ENCODE data around the gene TUBB. TPM values are rescaled to one million over a fixed set of nuclear protein-coding genes. Genes with fewer than 3 reads are reported as not detected.

The TUBB gene
- total RNA-seq, 1 experiment from 2014 or later: 1,719 TPM

GRCh38 chr6:30747300-30747687 lies 27.1 kb downstream of the TUBB start:
- H2BK12ac ChIP-seq (ENCODE audit: insufficient read length, low read depth, low read length): no peak overlapping the region
- H4K8ac ChIP-seq (replicated peaks; ENCODE audit: insufficient read length, low read depth, low read length): no peak overlapping the region
- Mint-ChIP-seq H3K27me3 (ENCODE audit: low read depth) (peaks cover 6% of the 10 kb centered on the region; the same call in 1 of the 2 replicates), H3K36me3 (ENCODE audit: insufficient read depth in 1 of 3, low read depth in 3 of 3) (peaks cover 0 to 7% (median 3%) of the 10 kb centered on the region in 3 experiments; a peak in 5 of 7 replicates), H3K4me1 (peaks cover 23 to 29% of the 10 kb centered on the region in 2 experiments), H3K27ac (no peak overlapping the region), H3K9me3 (no peaks in the 10 kb centered on the region; a peak in 3 of 5 replicates), H3K4me3 (no peak overlapping the region)
- H2BK120ac ChIP-seq (ENCODE audit: low read depth, low read length, poor library complexity, severe bottlenecking): no peak overlapping the region
- no peak overlapping the region for H4K5ac ChIP-seq (ENCODE audit: insufficient read length, low read depth, low read length)
- no peak overlapping the region for H2BK15ac ChIP-seq (ENCODE audit: low read depth, low read length)
- no peak overlapping the region for H3K9ac ChIP-seq (ENCODE audit: extremely low read depth, insufficient read length, low read length)
- no peak overlapping the region for H2AFZ ChIP-seq (ENCODE audit: low read length)
- TF ChIP-seq CTCF (conservative IDR thresholded peaks at IDR 0.05): no peak
- H3T11ph ChIP-seq (ENCODE audit: low read length): no peak overlapping the region
- no peak overlapping the region for H4K91ac ChIP-seq (ENCODE audit: insufficient read length, low read depth, low read length)
- H3K23me2 ChIP-seq (ENCODE audit: insufficient read length, low read depth, low read length, poor library complexity, severe bottlenecking): peaks cover 10% of the 10 kb centered on the region
- H3K4me2 ChIP-seq (ENCODE audit: insufficient read depth, insufficient read length, low read length): no peak overlapping the region
- no peak overlapping the region for H3K14ac ChIP-seq (ENCODE audit: insufficient read depth, low read length)
- H3K9me3 ChIP-seq (ENCODE audit: control insufficient read depth, low read depth, low read length): no peaks in the 10 kb centered on the region
- H3K79me1 ChIP-seq (ENCODE audit: insufficient read depth, low read depth, low read length, poor library complexity, severe bottlenecking): no peaks in the 10 kb centered on the region
- no peak overlapping the region for H3K4ac ChIP-seq (ENCODE audit: low read depth, low read length)
- no peaks in the 10 kb centered on the region; the same call in 1 of the 2 replicates for H3K27me3 ChIP-seq (ENCODE audit: insufficient read depth, low read length)
- no peak for DNase-seq
- H2BK20ac ChIP-seq (ENCODE audit: low read depth, low read length, poor library complexity, severe bottlenecking): no peak overlapping the region
- H3K56ac ChIP-seq (ENCODE audit: insufficient read length, low read depth, low read length): no peak overlapping the region
- no peak overlapping the region for H3K18ac ChIP-seq (ENCODE audit: insufficient read length, low read depth, low read length)
- peaks cover 8% of the 10 kb centered on the region; the same call in 1 of the 2 replicates for H3K79me2 ChIP-seq (ENCODE audit: insufficient read depth, low read length)
- H3K4me1 ChIP-seq (ENCODE audit: insufficient read depth, low read length): peaks cover 2% of the 10 kb centered on the region; the same call in 1 of the 2 replicates
- WGBS (ENCODE audit: extremely low coverage, insufficient read length, low lambda C conversion rate): no CpG with 5 or more reads among the region's 1 CpG
- H4K20me1 ChIP-seq (ENCODE audit: control insufficient read depth, insufficient read depth, insufficient read length): peaks cover 2% of the 10 kb centered on the region
- no peak overlapping the region for H2AK5ac ChIP-seq (ENCODE audit: insufficient read length, low read length)
- no peak overlapping the region for H2BK5ac ChIP-seq (ENCODE audit: insufficient read length, low read length)
- no peak overlapping the region for H3K27ac ChIP-seq (ENCODE audit: insufficient read length, low read depth, low read length)
- no peak overlapping the region for H3K23ac ChIP-seq (ENCODE audit: insufficient read length, low read depth, low read length)
